Myometrial cell (primary cell): ENCODE data around the gene FST. TPM values are rescaled to one million over a fixed set of nuclear protein-coding genes. Genes with fewer than 3 reads are reported as not detected.

ENCODE experiments used
- total RNA-seq: library from RNA; depleted of rRNA; stranded (reverse); fragments of >200 nt; gene quantifications from 2 replicates; pipeline ENCODE4 v1.2.3, GENCODE V29; 2015

Gene FST
- 1.2 TPM in 2 replicates for total RNA-seq

GRCh38 chr5:53480416-53481158 is at the start of gene FST:
FST (plus strand) TSS chr5:53480629; CDS start chr5:53480792, 163 bp downstream.

Other genes starting within 250 kb of the FST start
- 109 and 154 TPM in 2 replicates for gene NDUFS4, start 80.0 kb downstream of the FST start, total RNA-seq